GM23248 (cell line): Measurements from ENCODE around the gene LRRFIP1. TPM values are rescaled to one million over a fixed set of nuclear protein-coding genes. Genes with fewer than 3 reads are reported as not detected.

ENCODE experiments used
- DNase-seq: peaks from one replicate; pipeline ENCODE4 v3.0.0-alpha.2; 2015
- H2AFZ ChIP-seq: fragments of 200-600 bp; sonication (generic); 2 replicates; pipeline ENCODE4 v1.6.1; 2016; ENCODE audit warnings: antibody characterized with exemption
- H3F3A ChIP-seq: fragments of 200-600 bp; sonication (generic); 2 replicates; pipeline ENCODE4 v1.6.1; 2016; ENCODE audit warnings: mild to moderate bottlenecking, antibody characterized with exemption, mixed run types; ENCODE audit not compliant: insufficient read depth
- H3K27ac ChIP-seq: fragments of 200-600 bp; sonication (generic); 2 replicates; pipeline ENCODE4 v1.5.1; 2016; ENCODE audit warnings: mild to moderate bottlenecking
- H3K27me3 ChIP-seq: fragments of 200-600 bp; sonication (generic); replicated peaks from 2 replicates; pipeline ENCODE4 v1.6.1; 2016; ENCODE audit warnings: mild to moderate bottlenecking; ENCODE audit not compliant: insufficient read depth
- H3K36me3 ChIP-seq: fragments of 200-600 bp; sonication (generic); 2 replicates; pipeline ENCODE4 v1.6.1; 2016; ENCODE audit warnings: low read depth, mild to moderate bottlenecking
- H3K4me1 ChIP-seq: fragments of 200-600 bp; sonication (generic); 2 replicates; pipeline ENCODE4 v1.6.1; 2016; ENCODE audit warnings: mild to moderate bottlenecking; ENCODE audit not compliant: insufficient read depth
- H3K4me2 ChIP-seq: fragments of 200-600 bp; sonication (generic); one replicate; pipeline ENCODE4 v1.6.1; 2016; ENCODE audit warnings: mild to moderate bottlenecking; ENCODE audit not compliant: unreplicated experiment
- H3K4me3 ChIP-seq: fragments of 200-600 bp; sonication (generic); 2 replicates; pipeline ENCODE4 v1.5.1; 2016; ENCODE audit warnings: mild to moderate bottlenecking
- H3K79me2 ChIP-seq: fragments of 200-600 bp; sonication (generic); 2 replicates; pipeline ENCODE4 v1.6.1; 2016; ENCODE audit warnings: mild to moderate bottlenecking; ENCODE audit not compliant: insufficient read depth
- H3K9ac ChIP-seq: fragments of 200-600 bp; sonication (generic); 2 replicates; pipeline ENCODE4 v1.6.1; 2016; ENCODE audit warnings: mild to moderate bottlenecking
- H3K9me2 ChIP-seq: fragments of 200-600 bp; sonication (generic); 2 replicates; pipeline ENCODE4 v1.6.1; 2016; ENCODE audit warnings: mixed run types, mild to moderate bottlenecking, moderate library complexity; ENCODE audit not compliant: insufficient read depth
- H3K9me3 ChIP-seq: fragments of 200-600 bp; sonication (generic); one replicate; pipeline ENCODE4 v1.6.1; 2017; ENCODE audit warnings: low read depth
- H4K20me1 ChIP-seq: fragments of 200-600 bp; sonication (generic); 2 replicates; pipeline ENCODE4 v1.6.0; 2016; ENCODE audit not compliant: insufficient read depth
- EZH2 ChIP-seq: fragments of 200-600 bp; sonication (generic); IDR thresholded peaks from 2 replicates; pipeline ENCODE4 v1.6.1; 2018; ENCODE audit warnings: antibody characterized with exemption, mild to moderate bottlenecking; ENCODE audit not compliant: insufficient read depth, poor library complexity, severe bottlenecking
- EZH2phosphoT487 ChIP-seq: fragments of 200-600 bp; sonication (generic); IDR thresholded peaks from 2 replicates; pipeline ENCODE4 v1.6.1; 2018; ENCODE audit warnings: antibody characterized with exemption, moderate library complexity, mild to moderate bottlenecking, low read depth; ENCODE audit not compliant: insufficient read depth
- WGBS, 2 experiments: methylation state at CpG; one replicate each; pipeline ENCODE4 v1.1.6; 2015 to 2017; ENCODE audit warnings: low lambda C conversion rate in 2 of 2, low coverage in 1 of 2; ENCODE audit errors: missing lambda C conversion rate in 2 of 2; 5-methylcytosine and 5-hydroxymethylcytosine counted together
- in situ Hi-C: fragments of 300-500 bp; cut with MboI; formaldehyde crosslinking; loops from 2 replicates; pipeline ENCODE4 v1.15.0; 2020
- polyA plus RNA-seq: library from polyadenylated mRNA; unstranded; fragments of >200 nt; fragmentation: Nextera tagmentation; extraction: Ambion mirVana; gene quantifications from 2 replicates; pipeline ENCODE4 v1.2.1, GENCODE V29; 2016
- total RNA-seq: library from RNA; depleted of rRNA; stranded (reverse); fragments of >200 nt; shearing (Covaris generic); gene quantifications from 2 replicates; pipeline ENCODE4 v1.2.3, GENCODE V29; 2014

LRRFIP1 gene
- total and polyA plus RNA-seq, 2 experiments from 2014 or later = 84.4 to 159 TPM

- no peak for TF ChIP-seq EZH2
- TF ChIP-seq EZH2phosphoT487 = no peak
- WGBS, 2 experiments = 92 to 94% methylated on average over 17 of the region's 17 CpGs
Measured at GRCh38 chr2:237701033-237701858, 73.9 kb downstream of the LRRFIP1 start.

GRCh38 chr2:237701859-237702390 is 74.5 kb downstream of the LRRFIP1 start:
- in situ Hi-C loops = no loop called here
- H3K27me3 ChIP-seq = no peaks in the 10 kb centered on the region
- peak overlapping the region; percentile 84 for H3K27ac ChIP-seq
- peaks cover 24% of the 10 kb centered on the region; the same call in 1 of the 2 replicates for H3F3A ChIP-seq
- H3K9me3 ChIP-seq = no peaks in the 10 kb centered on the region
- peak overlapping the region; percentile 71 for H3K9ac ChIP-seq
- peak overlapping the region; percentile 76 for H3K4me2 ChIP-seq
- WGBS, 2 experiments = 82 to 88% methylated on average over 10 of the region's 10 CpGs
- no peak for DNase-seq
- no peaks in the 10 kb centered on the region for H3K36me3 ChIP-seq
- H4K20me1 ChIP-seq = no peaks in the 10 kb centered on the region; the same call in 1 of the 2 replicates
- peak overlapping the region; percentile 49 for H3K4me3 ChIP-seq
- H3K9me2 ChIP-seq = no peaks in the 10 kb centered on the region
- TF ChIP-seq EZH2phosphoT487 (no peak), EZH2 (no peak)
- H3K4me1 ChIP-seq = peaks cover 49% of the 10 kb centered on the region
- peaks cover 100% of the 10 kb centered on the region for H3K79me2 ChIP-seq
- H2AFZ ChIP-seq = no peak overlapping the region

More at GRCh38 chr2:237701033-237701858, 73.9 kb downstream of the LRRFIP1 start:
- H3K9me2 ChIP-seq = no peaks in the 10 kb centered on the region
- H3K9me3 ChIP-seq = no peaks in the 10 kb centered on the region
- H3K9ac ChIP-seq = peak overlapping the region; percentile 34
- H4K20me1 ChIP-seq = no peaks in the 10 kb centered on the region; the same call in 1 of the 2 replicates
- H3K27ac ChIP-seq = peak overlapping the region; percentile 84
- no peak overlapping the region for H3K4me3 ChIP-seq
- no peaks in the 10 kb centered on the region for H3K27me3 ChIP-seq
- no peaks in the 10 kb centered on the region for H3K36me3 ChIP-seq
- no peak for DNase-seq
- H3K4me2 ChIP-seq = peak overlapping the region; percentile 2
- H3K79me2 ChIP-seq = peaks cover 100% of the 10 kb centered on the region
- peaks cover 30% of the 10 kb centered on the region; the same call in 1 of the 2 replicates for H3F3A ChIP-seq
- no peak overlapping the region for H2AFZ ChIP-seq
- in situ Hi-C loops = no loop called here
- H3K4me1 ChIP-seq = peaks cover 56% of the 10 kb centered on the region

GRCh38 chr2:237702441-237703391 is 75.3 kb downstream of the LRRFIP1 start:
- Histone ChIP-seq H3K4me1 (peaks cover 48% of the 10 kb centered on the region), H3F3A (peaks cover 18% of the 10 kb centered on the region; the same call in 1 of the 2 replicates), H3K27ac (peak overlapping the region; percentile 84), H3K9me3 (no peaks in the 10 kb centered on the region), H3K9me2 (no peaks in the 10 kb centered on the region), H3K4me2 (peak overlapping the region; percentile 76), H2AFZ (no peak overlapping the region), H3K36me3 (no peaks in the 10 kb centered on the region), H4K20me1 (no peaks in the 10 kb centered on the region; the same call in 1 of the 2 replicates), H3K9ac (peak overlapping the region; percentile 71), H3K27me3 (no peaks in the 10 kb centered on the region), H3K4me3 (peak overlapping the region; percentile 49), H3K79me2 (peaks cover 100% of the 10 kb centered on the region)
- 7 to 9% methylated on average over 17 of the region's 17 CpGs for WGBS, 2 experiments
- DNase-seq = peak; percentile 83
- TF ChIP-seq EZH2phosphoT487 = no peak
- TF ChIP-seq EZH2 = no peak
- in situ Hi-C loops = no loop called here
